Epithelial cell of proximal tubule (primary cell): ENCODE measurements around the gene LRBA. TPM values are rescaled to one million over a fixed set of nuclear protein-coding genes. Genes with fewer than 3 reads are reported as not detected.

Experiments used
- DNase-seq: peaks from one replicate; pipeline ENCODE4 v3.0.0-alpha.2; 2011; ENCODE audit warnings: low read depth
- H3K4me3 ChIP-seq: 2 replicates; pipeline ENCODE4 v1.5.1; 2011; ENCODE audit warnings: low read depth, mild to moderate bottlenecking, low read length
- CTCF ChIP-seq: conservative IDR thresholded peaks from 2 replicates; pipeline ENCODE4 v1.5.1; 2012; ENCODE audit warnings: low read depth, mild to moderate bottlenecking, low read length
- total RNA-seq: library from RNA; depleted of rRNA; stranded (reverse); fragments of >200 nt; gene quantifications from 2 replicates; pipeline ENCODE4 v1.2.3, GENCODE V29; 2015

Gene LRBA
- total RNA-seq, 1 donor from 2014 or later: 58.9 TPM

- no peak for DNase-seq
- no peak for TF ChIP-seq CTCF
- H3K4me3 ChIP-seq: no peak overlapping the region
Observed at GRCh38 chr4:150694438-150694837, 320.6 kb downstream of the LRBA start.

- no peak for TF ChIP-seq CTCF
- no peak for DNase-seq
- no peak overlapping the region for H3K4me3 ChIP-seq
Observed at GRCh38 chr4:150683775-150684350, 331.2 kb downstream of the LRBA start.

GRCh38 chr4:150682126-150682525, 333.0 kb downstream of the LRBA start:
- no peak for TF ChIP-seq CTCF
- DNase-seq: no peak
- no peak overlapping the region for H3K4me3 ChIP-seq

GRCh38 chr4:150681063-150681462, 334.0 kb downstream of the LRBA start:
- no peak for TF ChIP-seq CTCF
- no peak overlapping the region for H3K4me3 ChIP-seq
- DNase-seq: no peak

GRCh38 chr4:150680651-150681050, 334.4 kb downstream of the LRBA start:
- H3K4me3 ChIP-seq: no peak overlapping the region
- DNase-seq: no peak
- no peak for TF ChIP-seq CTCF

- H3K4me3 ChIP-seq: no peak overlapping the region
- no peak for TF ChIP-seq CTCF
- no peak for DNase-seq
Observed at GRCh38 chr4:150679765-150680343, 335.2 kb downstream of the LRBA start.
